Neural cell (in vitro differentiated cells): ENCODE results near the gene CD151.

Source experiments
- EP300 ChIP-seq: fragments of 450-650 bp; conservative IDR thresholded peaks from 2 replicates; pipeline ENCODE4 v1.6.1; 2014; ENCODE audit warnings: antibody characterized with exemption, mild to moderate bottlenecking, moderate library complexity; ENCODE audit not compliant: poor library complexity, severe bottlenecking
- EZH2 ChIP-seq: fragments of 200-600, 300-800 bp; shearing (Covaris generic), sonication (generic); IDR thresholded peaks from 2 replicates; pipeline ENCODE4 v1.6.1; 2014; ENCODE audit warnings: antibody characterized with exemption, low read length, borderline replicate concordance, mild to moderate bottlenecking; ENCODE audit not compliant: insufficient read depth, poor library complexity, severe bottlenecking
- MXI1 ChIP-seq: fragments of 450-650 bp; conservative IDR thresholded peaks from 2 replicates; pipeline ENCODE4 v1.6.1; 2014; ENCODE audit warnings: antibody characterized with exemption, mild to moderate bottlenecking; ENCODE audit not compliant: poor library complexity, severe bottlenecking
- POLR2AphosphoS5 ChIP-seq: IDR thresholded peaks from 2 replicates; pipeline ENCODE4 v1.6.1; 2012
- RAD21 ChIP-seq: fragments of 450-650 bp; conservative IDR thresholded peaks from 2 replicates; pipeline ENCODE4 v1.6.1; 2014; ENCODE audit warnings: antibody characterized with exemption, mild to moderate bottlenecking, moderate library complexity
- SMC3 ChIP-seq: fragments of 450-650 bp; conservative IDR thresholded peaks from 2 replicates; pipeline ENCODE4 v1.6.1; 2014; ENCODE audit warnings: antibody characterized with exemption, mild to moderate bottlenecking, moderate library complexity; ENCODE audit not compliant: poor library complexity
- TAF1 ChIP-seq: IDR thresholded peaks from 2 replicates; pipeline ENCODE4 v1.6.1; 2012; ENCODE audit warnings: low read depth
- TF ChIP-seq, protein P1 (sequence below): fragments of 450-650 bp; IDR thresholded peaks from 2 replicates; pipeline ENCODE4 v1.5.1; 2014; ENCODE audit warnings: antibody characterized with exemption, mild to moderate bottlenecking, moderate library complexity; ENCODE audit not compliant: poor library complexity, severe bottlenecking
- TF ChIP-seq, protein P2 (sequence below): IDR thresholded peaks from 2 replicates; pipeline ENCODE4 v1.6.1; 2012; ENCODE audit warnings: borderline replicate concordance

DNA sequence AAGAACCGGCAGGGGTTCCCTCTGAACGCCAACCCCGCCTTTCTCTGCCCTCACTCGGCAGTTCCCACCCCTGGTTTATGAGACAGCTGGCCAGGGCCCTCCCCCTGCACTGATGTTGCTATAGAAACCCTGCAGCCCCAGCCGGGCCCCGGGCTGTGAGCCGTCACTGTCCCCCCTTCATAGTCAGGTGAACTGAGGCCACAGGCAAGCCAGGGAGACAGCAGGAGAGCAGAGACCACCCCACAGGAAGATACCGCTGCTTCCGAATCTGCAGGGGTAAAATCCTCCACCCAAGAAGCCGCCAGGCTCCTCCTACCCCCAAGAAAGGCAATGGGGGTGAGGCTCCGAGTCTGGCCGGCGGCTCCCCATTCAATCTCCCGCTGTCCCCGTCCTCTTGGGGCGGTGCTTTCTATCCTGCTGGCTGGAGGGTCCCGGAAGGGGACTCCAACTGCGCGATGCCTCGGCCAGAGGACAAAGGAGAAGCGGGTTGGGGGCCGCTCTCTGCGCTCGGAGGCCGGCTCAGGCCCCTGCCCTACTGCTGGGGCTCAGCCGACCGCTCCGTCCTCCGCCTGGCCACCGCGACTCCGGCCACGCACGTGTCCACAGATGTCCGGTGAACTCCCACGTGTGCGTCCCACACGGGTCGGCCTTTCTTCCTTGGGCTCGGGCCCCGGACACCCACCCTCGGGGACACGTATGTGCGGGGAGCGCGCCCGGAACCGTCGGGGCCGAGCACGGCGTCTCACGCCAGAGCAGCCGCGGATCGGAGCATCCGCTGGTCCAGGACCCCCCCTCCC is 35.3 kb upstream of the CD151 start:
- TF ChIP-seq, protein P1, sequence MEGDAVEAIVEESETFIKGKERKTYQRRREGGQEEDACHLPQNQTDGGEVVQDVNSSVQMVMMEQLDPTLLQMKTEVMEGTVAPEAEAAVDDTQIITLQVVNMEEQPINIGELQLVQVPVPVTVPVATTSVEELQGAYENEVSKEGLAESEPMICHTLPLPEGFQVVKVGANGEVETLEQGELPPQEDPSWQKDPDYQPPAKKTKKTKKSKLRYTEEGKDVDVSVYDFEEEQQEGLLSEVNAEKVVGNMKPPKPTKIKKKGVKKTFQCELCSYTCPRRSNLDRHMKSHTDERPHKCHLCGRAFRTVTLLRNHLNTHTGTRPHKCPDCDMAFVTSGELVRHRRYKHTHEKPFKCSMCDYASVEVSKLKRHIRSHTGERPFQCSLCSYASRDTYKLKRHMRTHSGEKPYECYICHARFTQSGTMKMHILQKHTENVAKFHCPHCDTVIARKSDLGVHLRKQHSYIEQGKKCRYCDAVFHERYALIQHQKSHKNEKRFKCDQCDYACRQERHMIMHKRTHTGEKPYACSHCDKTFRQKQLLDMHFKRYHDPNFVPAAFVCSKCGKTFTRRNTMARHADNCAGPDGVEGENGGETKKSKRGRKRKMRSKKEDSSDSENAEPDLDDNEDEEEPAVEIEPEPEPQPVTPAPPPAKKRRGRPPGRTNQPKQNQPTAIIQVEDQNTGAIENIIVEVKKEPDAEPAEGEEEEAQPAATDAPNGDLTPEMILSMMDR: no peak
- TF ChIP-seq POLR2AphosphoS5 (peak; percentile 67), SMC3 (no peak), EZH2 (no peak), EP300 (no peak), RAD21 (no peak), MXI1 (peak; percentile 78), TAF1 (peak; percentile 53)
- TF ChIP-seq, protein P2, sequence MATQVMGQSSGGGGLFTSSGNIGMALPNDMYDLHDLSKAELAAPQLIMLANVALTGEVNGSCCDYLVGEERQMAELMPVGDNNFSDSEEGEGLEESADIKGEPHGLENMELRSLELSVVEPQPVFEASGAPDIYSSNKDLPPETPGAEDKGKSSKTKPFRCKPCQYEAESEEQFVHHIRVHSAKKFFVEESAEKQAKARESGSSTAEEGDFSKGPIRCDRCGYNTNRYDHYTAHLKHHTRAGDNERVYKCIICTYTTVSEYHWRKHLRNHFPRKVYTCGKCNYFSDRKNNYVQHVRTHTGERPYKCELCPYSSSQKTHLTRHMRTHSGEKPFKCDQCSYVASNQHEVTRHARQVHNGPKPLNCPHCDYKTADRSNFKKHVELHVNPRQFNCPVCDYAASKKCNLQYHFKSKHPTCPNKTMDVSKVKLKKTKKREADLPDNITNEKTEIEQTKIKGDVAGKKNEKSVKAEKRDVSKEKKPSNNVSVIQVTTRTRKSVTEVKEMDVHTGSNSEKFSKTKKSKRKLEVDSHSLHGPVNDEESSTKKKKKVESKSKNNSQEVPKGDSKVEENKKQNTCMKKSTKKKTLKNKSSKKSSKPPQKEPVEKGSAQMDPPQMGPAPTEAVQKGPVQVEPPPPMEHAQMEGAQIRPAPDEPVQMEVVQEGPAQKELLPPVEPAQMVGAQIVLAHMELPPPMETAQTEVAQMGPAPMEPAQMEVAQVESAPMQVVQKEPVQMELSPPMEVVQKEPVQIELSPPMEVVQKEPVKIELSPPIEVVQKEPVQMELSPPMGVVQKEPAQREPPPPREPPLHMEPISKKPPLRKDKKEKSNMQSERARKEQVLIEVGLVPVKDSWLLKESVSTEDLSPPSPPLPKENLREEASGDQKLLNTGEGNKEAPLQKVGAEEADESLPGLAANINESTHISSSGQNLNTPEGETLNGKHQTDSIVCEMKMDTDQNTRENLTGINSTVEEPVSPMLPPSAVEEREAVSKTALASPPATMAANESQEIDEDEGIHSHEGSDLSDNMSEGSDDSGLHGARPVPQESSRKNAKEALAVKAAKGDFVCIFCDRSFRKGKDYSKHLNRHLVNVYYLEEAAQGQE: no peak
